ENCODE data around the gene MS4A3.

DNA sequence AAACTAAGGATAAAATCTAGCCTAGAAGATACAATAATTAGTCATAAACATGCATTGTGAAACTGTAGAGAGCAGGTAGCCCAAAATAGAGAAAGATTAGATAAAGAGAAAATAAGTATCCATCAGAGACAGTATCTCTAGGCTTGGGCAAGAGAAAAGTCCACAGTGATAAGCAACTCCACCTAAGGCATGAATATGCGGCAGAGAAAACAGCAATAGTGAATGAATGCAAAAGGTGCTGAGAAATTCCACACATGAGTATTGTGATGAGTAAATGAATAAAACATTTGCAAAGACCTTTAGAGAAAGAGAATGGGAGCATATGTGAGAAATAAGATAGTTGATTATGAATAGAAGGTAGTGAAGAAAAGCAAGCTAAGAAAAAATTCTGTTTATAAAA lies 40.7 kb downstream of the MS4A3 start:
- TF ChIP-seq, protein P1, sequence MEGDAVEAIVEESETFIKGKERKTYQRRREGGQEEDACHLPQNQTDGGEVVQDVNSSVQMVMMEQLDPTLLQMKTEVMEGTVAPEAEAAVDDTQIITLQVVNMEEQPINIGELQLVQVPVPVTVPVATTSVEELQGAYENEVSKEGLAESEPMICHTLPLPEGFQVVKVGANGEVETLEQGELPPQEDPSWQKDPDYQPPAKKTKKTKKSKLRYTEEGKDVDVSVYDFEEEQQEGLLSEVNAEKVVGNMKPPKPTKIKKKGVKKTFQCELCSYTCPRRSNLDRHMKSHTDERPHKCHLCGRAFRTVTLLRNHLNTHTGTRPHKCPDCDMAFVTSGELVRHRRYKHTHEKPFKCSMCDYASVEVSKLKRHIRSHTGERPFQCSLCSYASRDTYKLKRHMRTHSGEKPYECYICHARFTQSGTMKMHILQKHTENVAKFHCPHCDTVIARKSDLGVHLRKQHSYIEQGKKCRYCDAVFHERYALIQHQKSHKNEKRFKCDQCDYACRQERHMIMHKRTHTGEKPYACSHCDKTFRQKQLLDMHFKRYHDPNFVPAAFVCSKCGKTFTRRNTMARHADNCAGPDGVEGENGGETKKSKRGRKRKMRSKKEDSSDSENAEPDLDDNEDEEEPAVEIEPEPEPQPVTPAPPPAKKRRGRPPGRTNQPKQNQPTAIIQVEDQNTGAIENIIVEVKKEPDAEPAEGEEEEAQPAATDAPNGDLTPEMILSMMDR (IDR thresholded peaks at IDR 0.05), result no peak
- TF ChIP-seq POLR2A (IDR thresholded peaks at IDR 0.05), result no peak
